HL-60 (cell line): ENCODE results near the gene CNTN2.

Experiments
- CTCF ChIP-seq: IDR thresholded peaks from one replicate; pipeline ENCODE4 v1.5.1; 2011; ENCODE audit warnings: low read length, control low read depth, inconsistent platforms; ENCODE audit not compliant: insufficient read depth
- POLR2AphosphoS5 ChIP-seq: IDR thresholded peaks from 2 replicates; pipeline ENCODE4 v1.6.1; 2012; ENCODE audit warnings: low read depth
- REST ChIP-seq: IDR thresholded peaks from 2 replicates; pipeline ENCODE4 v1.6.1; 2012; ENCODE audit warnings: low read depth; ENCODE audit not compliant: insufficient replicate concordance

- TF ChIP-seq POLR2AphosphoS5, result no peak
- no peak for TF ChIP-seq CTCF
- no peak for TF ChIP-seq REST
These were observed 45.2 kb upstream of the CNTN2 start for GRCh38 chr1:204997591-204998355.
